Measurements from ENCODE around the gene ANKRD63.

Gene ANKRD63

DNA sequence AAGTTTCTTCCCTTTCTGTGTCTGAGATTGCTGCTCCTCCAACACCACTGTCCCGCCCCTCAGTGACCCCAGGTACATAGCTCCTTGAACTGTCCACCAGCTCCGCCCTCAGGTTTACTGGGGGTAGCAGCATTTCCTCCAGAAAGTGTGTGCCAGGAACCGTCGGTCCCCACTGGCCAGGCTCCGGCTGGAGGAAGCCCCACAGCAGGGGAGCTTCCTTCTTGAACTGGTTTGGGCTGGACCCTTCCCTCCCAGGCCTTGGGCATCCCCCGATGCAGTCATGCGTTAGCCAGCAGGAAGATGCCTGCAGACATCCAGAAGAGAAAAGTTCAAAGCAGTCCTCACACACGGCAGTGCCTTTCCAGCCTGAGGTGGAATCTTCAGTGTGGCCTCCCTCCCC, 24.3 kb downstream of the ANKRD63 start:
- Histone ChIP-seq H3K18ac (ENCODE audit: low read depth in 1 of 2, low read length in 2 of 2) (peak overlapping the region; percentile 16 to 46), H3K9me3 (ENCODE audit: control insufficient read depth, low read length) (no peaks in the 10 kb centered on the region), H3K4me3 (ENCODE audit: insufficient read depth in 1 of 2, low read depth in 1 of 2, low read length in 2 of 2) (no peak overlapping the region), H3K9ac (ENCODE audit: low read length) (no peak overlapping the region), H2BK15ac (ENCODE audit: low read depth, poor library complexity, severe bottlenecking) (no peak overlapping the region), H3K27me3 (ENCODE audit: control insufficient read depth in 1 of 2, insufficient read depth in 1 of 2, low read length in 2 of 2) (peaks cover 0 to 33% of the 10 kb centered on the region in 2 experiments), H4K8ac (ENCODE audit: low read length) (peak overlapping the region; percentile 67), H3K79me1 (replicated peaks; ENCODE audit: low read length, poor library complexity, severe bottlenecking) (peaks cover 1% of the 10 kb centered on the region), H3K27ac (ENCODE audit: low read length, poor library complexity, severe bottlenecking) (peak overlapping the region; percentile 78), H3K23ac (ENCODE audit: low read length in 2 of 2) (no peak overlapping the region), H2AK5ac (ENCODE audit: low read length, severe bottlenecking) (peak overlapping the region; percentile 59), H3K36me3 (ENCODE audit: control insufficient read depth in 1 of 2, insufficient read depth in 2 of 2, low read depth in 1 of 2, low read length in 2 of 2) (no peaks in the 10 kb centered on the region), H3K4me1 (ENCODE audit: control insufficient read depth, insufficient read depth, low read depth, low read length) (peaks cover 30% of the 10 kb centered on the region), H3K4ac (ENCODE audit: low read depth in 1 of 2, low read length in 2 of 2) (peak overlapping the region in 1 of 2 experiments; percentile 6), H2BK12ac (ENCODE audit: low read length in 2 of 2) (peak overlapping the region in 1 of 2 experiments; percentile 38), H3K4me2 (ENCODE audit: low read length, poor library complexity, severe bottlenecking) (no peak overlapping the region), H2BK5ac (ENCODE audit: low read depth, low read length, poor library complexity, severe bottlenecking) (peak overlapping the region; percentile 48), H4K91ac (ENCODE audit: low read length) (no peak overlapping the region), H2AFZ (ENCODE audit: low read depth, low read length) (peak overlapping the region; percentile 81), H3K14ac (ENCODE audit: low read length in 2 of 2) (peak overlapping the region in 1 of 2 experiments; percentile 45), H2BK120ac (ENCODE audit: low read depth, low read length) (no peak overlapping the region)
- 40% methylated on average over 8 of the region's 8 CpGs for WGBS
- DNase-seq = no peak

GRCh38 chr15:40257656-40258450, 25.0 kb downstream of the ANKRD63 start:
- Histone ChIP-seq H3K23ac (ENCODE audit: low read length in 2 of 2) (peak overlapping the region in 1 of 2 experiments; percentile 61), H2BK12ac (ENCODE audit: low read length in 2 of 2) (peak overlapping the region; percentile 38 to 60), H3K36me3 (ENCODE audit: control insufficient read depth in 1 of 2, insufficient read depth in 2 of 2, low read depth in 1 of 2, low read length in 2 of 2) (no peaks in the 10 kb centered on the region), H3K9me3 (ENCODE audit: control insufficient read depth, low read length) (no peaks in the 10 kb centered on the region), H3K14ac (ENCODE audit: low read length in 2 of 2) (peak overlapping the region; percentile 3 to 43), H2AFZ (ENCODE audit: low read depth, low read length) (no peak overlapping the region), H3K79me1 (replicated peaks; ENCODE audit: low read length, poor library complexity, severe bottlenecking) (peaks cover 1% of the 10 kb centered on the region), H3K9ac (ENCODE audit: low read length) (no peak overlapping the region), H4K91ac (ENCODE audit: low read length) (peak overlapping the region; percentile 54), H3K4me2 (ENCODE audit: low read length, poor library complexity, severe bottlenecking) (peak overlapping the region; percentile 19), H2BK5ac (ENCODE audit: low read depth, low read length, poor library complexity, severe bottlenecking) (no peak overlapping the region), H2BK15ac (ENCODE audit: low read depth, poor library complexity, severe bottlenecking) (peak overlapping the region; percentile 61), H4K8ac (ENCODE audit: low read length) (peak overlapping the region; percentile 67), H3K4ac (ENCODE audit: low read depth in 1 of 2, low read length in 2 of 2) (peak overlapping the region in 1 of 2 experiments; percentile 6), H3K4me3 (ENCODE audit: insufficient read depth in 1 of 2, low read depth in 1 of 2, low read length in 2 of 2) (no peak overlapping the region), H3K27ac (ENCODE audit: low read length, poor library complexity, severe bottlenecking) (peak overlapping the region; percentile 78), H3K18ac (ENCODE audit: low read depth in 1 of 2, low read length in 2 of 2) (peak overlapping the region; percentile 66 to 75), H3K4me1 (ENCODE audit: control insufficient read depth, insufficient read depth, low read depth, low read length) (peaks cover 33% of the 10 kb centered on the region), H2AK5ac (ENCODE audit: low read length, severe bottlenecking) (peak overlapping the region; percentile 95), H3K27me3 (ENCODE audit: control insufficient read depth in 1 of 2, insufficient read depth in 1 of 2, low read length in 2 of 2) (peaks cover 0 to 40% of the 10 kb centered on the region in 2 experiments), H2BK120ac (ENCODE audit: low read depth, low read length) (no peak overlapping the region)
- WGBS = 38% methylated on average over 9 of the region's 9 CpGs
- DNase-seq = peak; percentile 72

DNA sequence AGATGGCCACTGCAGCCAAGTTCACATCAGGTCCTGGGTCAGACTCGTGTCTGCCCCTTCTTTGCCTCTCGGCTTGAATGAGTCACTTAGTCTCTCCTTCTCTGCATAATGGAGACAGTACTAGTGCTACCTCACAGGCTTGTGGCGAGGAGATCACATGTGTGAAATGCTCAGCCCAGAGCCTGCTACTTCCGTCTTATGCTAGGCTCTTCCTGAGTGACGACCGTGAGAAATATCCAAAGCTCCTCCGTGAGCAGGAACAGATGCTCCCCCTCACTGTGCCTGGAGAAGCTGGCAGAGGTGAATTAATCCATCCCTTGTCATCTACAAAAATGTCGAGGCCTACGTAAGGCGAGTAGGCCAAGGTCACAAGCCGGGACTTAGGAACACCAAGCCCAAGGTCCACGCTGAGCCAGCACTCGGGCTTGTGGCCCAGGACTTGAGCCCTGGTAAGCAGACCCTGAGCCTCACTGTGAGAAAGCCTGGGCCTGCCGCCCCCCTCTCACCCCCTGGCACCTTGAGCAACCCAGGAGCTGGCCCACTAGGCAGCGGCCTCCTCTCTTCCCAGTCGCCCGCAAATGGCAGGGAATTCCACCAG, 26.1 kb downstream of the ANKRD63 start:
- Histone ChIP-seq H3K79me1 (replicated peaks; ENCODE audit: low read length, poor library complexity, severe bottlenecking) (peaks cover 1% of the 10 kb centered on the region), H3K4me3 (ENCODE audit: insufficient read depth in 1 of 2, low read depth in 1 of 2, low read length in 2 of 2) (no peak overlapping the region), H3K27ac (ENCODE audit: low read length, poor library complexity, severe bottlenecking) (no peak overlapping the region), H2AK5ac (ENCODE audit: low read length, severe bottlenecking) (peak overlapping the region; percentile 95), H3K4me2 (ENCODE audit: low read length, poor library complexity, severe bottlenecking) (no peak overlapping the region), H3K9ac (ENCODE audit: low read length) (no peak overlapping the region), H3K14ac (ENCODE audit: low read length in 2 of 2) (no peak overlapping the region), H4K91ac (ENCODE audit: low read length) (peak overlapping the region; percentile 72), H2AFZ (ENCODE audit: low read depth, low read length) (no peak overlapping the region), H3K4ac (ENCODE audit: low read depth in 1 of 2, low read length in 2 of 2) (peak overlapping the region; percentile 44 to 59), H3K27me3 (ENCODE audit: control insufficient read depth in 1 of 2, insufficient read depth in 1 of 2, low read length in 2 of 2) (peaks cover 0 to 51% of the 10 kb centered on the region in 2 experiments), H2BK15ac (ENCODE audit: low read depth, poor library complexity, severe bottlenecking) (no peak overlapping the region), H4K8ac (ENCODE audit: low read length) (peak overlapping the region; percentile 53), H2BK5ac (ENCODE audit: low read depth, low read length, poor library complexity, severe bottlenecking) (no peak overlapping the region), H3K18ac (ENCODE audit: low read depth in 1 of 2, low read length in 2 of 2) (peak overlapping the region; percentile 48 to 55), H3K23ac (ENCODE audit: low read length in 2 of 2) (no peak overlapping the region), H2BK12ac (ENCODE audit: low read length in 2 of 2) (peak overlapping the region in 1 of 2 experiments; percentile 70), H3K4me1 (ENCODE audit: control insufficient read depth, insufficient read depth, low read depth, low read length) (peaks cover 42% of the 10 kb centered on the region), H2BK120ac (ENCODE audit: low read depth, low read length) (no peak overlapping the region), H3K36me3 (ENCODE audit: control insufficient read depth in 1 of 2, insufficient read depth in 2 of 2, low read depth in 1 of 2, low read length in 2 of 2) (no peaks in the 10 kb centered on the region), H3K9me3 (ENCODE audit: control insufficient read depth, low read length) (no peaks in the 10 kb centered on the region)
- WGBS = 64% methylated on average over 17 of the region's 17 CpGs
- peak; percentile 94 for DNase-seq

DNA sequence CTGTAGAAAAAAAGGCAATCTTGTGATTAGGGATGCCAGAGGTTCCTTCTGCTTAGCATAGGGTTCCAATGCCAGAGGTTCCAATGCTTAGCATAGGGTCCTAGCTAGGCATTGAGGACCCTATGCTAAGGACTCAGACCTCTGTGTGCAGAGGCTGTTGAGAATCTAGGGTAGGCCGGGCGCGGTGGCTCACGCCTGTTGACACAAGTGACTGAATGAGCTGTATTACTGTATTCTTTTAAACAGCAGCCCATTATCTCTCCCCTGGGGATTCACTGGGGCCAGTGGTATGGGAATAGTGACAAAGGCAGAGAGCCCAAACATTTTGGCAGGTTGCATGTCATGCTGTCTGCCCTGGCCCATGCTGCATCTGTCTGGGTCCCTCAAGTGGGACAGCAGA, 27.8 kb downstream of the ANKRD63 start:
- Histone ChIP-seq H4K91ac (ENCODE audit: low read length) (peak overlapping the region; percentile 53), H3K4ac (ENCODE audit: low read depth in 1 of 2, low read length in 2 of 2) (no peak overlapping the region), H2BK120ac (ENCODE audit: low read depth, low read length) (no peak overlapping the region), H4K8ac (ENCODE audit: low read length) (no peak overlapping the region), H3K79me1 (replicated peaks; ENCODE audit: low read length, poor library complexity, severe bottlenecking) (peaks cover 1% of the 10 kb centered on the region), H3K27ac (ENCODE audit: low read length, poor library complexity, severe bottlenecking) (no peak overlapping the region), H3K27me3 (ENCODE audit: control insufficient read depth in 1 of 2, insufficient read depth in 1 of 2, low read length in 2 of 2) (peaks cover 0 to 59% of the 10 kb centered on the region in 2 experiments), H3K36me3 (ENCODE audit: control insufficient read depth in 1 of 2, insufficient read depth in 2 of 2, low read depth in 1 of 2, low read length in 2 of 2) (no peaks in the 10 kb centered on the region), H2AFZ (ENCODE audit: low read depth, low read length) (no peak overlapping the region), H3K4me2 (ENCODE audit: low read length, poor library complexity, severe bottlenecking) (no peak overlapping the region), H2BK12ac (ENCODE audit: low read length in 2 of 2) (no peak overlapping the region), H3K4me3 (ENCODE audit: insufficient read depth in 1 of 2, low read depth in 1 of 2, low read length in 2 of 2) (no peak overlapping the region), H3K4me1 (ENCODE audit: control insufficient read depth, insufficient read depth, low read depth, low read length) (peaks cover 47% of the 10 kb centered on the region), H3K9ac (ENCODE audit: low read length) (no peak overlapping the region), H3K18ac (ENCODE audit: low read depth in 1 of 2, low read length in 2 of 2) (no peak overlapping the region), H2BK5ac (ENCODE audit: low read depth, low read length, poor library complexity, severe bottlenecking) (no peak overlapping the region), H2AK5ac (ENCODE audit: low read length, severe bottlenecking) (no peak overlapping the region), H3K9me3 (ENCODE audit: control insufficient read depth, low read length) (no peaks in the 10 kb centered on the region), H3K14ac (ENCODE audit: low read length in 2 of 2) (no peak overlapping the region), H2BK15ac (ENCODE audit: low read depth, poor library complexity, severe bottlenecking) (no peak overlapping the region), H3K23ac (ENCODE audit: low read length in 2 of 2) (no peak overlapping the region)
- WGBS = 97% methylated on average over 4 of the region's 4 CpGs
- DNase-seq = no peak

Data from mesenchymal stem cell (in vitro differentiated cells and primary cell).